HCT116 (cell line): Measurements from ENCODE around the gene NDUFA3. TPM values are rescaled to one million over a fixed set of nuclear protein-coding genes. Genes with fewer than 3 reads are reported as not detected.

Experiments used
- ATAC-seq: fragments of 200-7000 bp; cut with Tn5 transposase; 2 replicates; pipeline ENCODE4 v1.9.1; 2020; ENCODE audit warnings: mild to moderate bottlenecking, moderate library complexity
- BruUV-seq: library from RNA; stranded (reverse); fragments of 400-500 nt; replicated peaks from 2 replicates; lab custom pipeline; 2021; lab: Mats Ljungman, UMichigan
- CTCF ChIA-PET: fragments of 300-600 bp; sonication (Branson Sonifier 250); formaldehyde crosslinking; loops from one replicate; lab custom pipeline; 2021; ENCODE audit warnings: antibody characterized with exemption; lab: Charles Lee
- POLR2A ChIA-PET: fragments of 300-600, 350-600 bp; sonication (Branson Sonifier 250); formaldehyde crosslinking; loops from one replicate; lab custom pipeline; 2021; ENCODE audit warnings: antibody characterized with exemption; lab: Charles Lee
- RAD21 ChIA-PET, 2 experiments: fragments of 300-600 bp; sonication (Branson Sonifier 250); formaldehyde crosslinking; loops; one replicate each; lab custom pipeline; 2023; ENCODE audit warnings: low total read pairs in 2 of 2; ENCODE audit not compliant: uncharacterized antibody in 2 of 2, unreplicated experiment in 2 of 2, low non-redundant PET in 1 of 2; lab: Charles Lee
- DNase-seq: peaks from one replicate; pipeline ENCODE4 v3.0.0-alpha.2; 2010; ENCODE audit warnings: low read depth, low spot score
- H2AFZ ChIP-seq: fragments of 200-600 bp; shearing (Covaris generic), sonication (generic); 2 replicates; pipeline ENCODE4 v1.6.1; 2017; ENCODE audit warnings: low read depth, mixed run types, mixed read lengths, antibody characterized with exemption, low read length; ENCODE audit not compliant: poor library complexity, severe bottlenecking
- H3K27ac ChIP-seq: 2 replicates; pipeline ENCODE4 v1.5.1; 2012; ENCODE audit warnings: low read depth, low read length
- H3K27me3 ChIP-seq: fragments of 200-600 bp; sonication (generic); 2 replicates; pipeline ENCODE4 v1.6.1; 2016; ENCODE audit warnings: mixed run types, low read length, mixed read lengths; ENCODE audit not compliant: insufficient read depth
- H3K36me3 ChIP-seq, 2 experiments: fragments of 200-500 bp in 1 of 2; fragments of 200-600 bp in 1 of 2; sonication (Bioruptor generic) in 1 of 2; sonication (generic) in 1 of 2; 2 replicates each; pipeline versions ENCODE4 v1.5.1 to v1.6.1; 2014 to 2016; ENCODE audit warnings: low read length in 2 of 2, inconsistent platforms in 1 of 2, mixed read lengths in 1 of 2, mixed run types in 1 of 2; ENCODE audit not compliant: insufficient read depth in 2 of 2, control insufficient read depth in 1 of 2
- H3K4me1 ChIP-seq, 2 experiments: fragments of 200-600 bp in 1 of 2; sonication (generic) in 1 of 2; 2 replicates each; pipeline versions ENCODE4 v1.5.1 to v1.6.1; 2012 to 2017; ENCODE audit warnings: low read length in 2 of 2, inconsistent platforms in 1 of 2, mild to moderate bottlenecking in 1 of 2, mixed read lengths in 1 of 2, mixed run types in 1 of 2, moderate library complexity in 1 of 2; ENCODE audit not compliant: insufficient read depth in 2 of 2, control insufficient read depth in 1 of 2
- H3K4me2 ChIP-seq: fragments of 200-600 bp; sonication (generic); 2 replicates; pipeline ENCODE4 v1.6.1; 2017; ENCODE audit warnings: mixed run types, low read length, mixed read lengths
- H3K4me3 ChIP-seq, 2 experiments: fragments of 200-600 bp in 1 of 2; sonication (generic) in 1 of 2; replicated peaks in 1 of 2; 2 replicates each; pipeline ENCODE4 v1.5.1; 2011 to 2016; ENCODE audit warnings: low read length in 2 of 2, control low read depth in 1 of 2, low read depth in 1 of 2, mild to moderate bottlenecking in 1 of 2, mixed read lengths in 1 of 2, mixed run types in 1 of 2
- H3K79me2 ChIP-seq: fragments of 200-600 bp; sonication (generic); 2 replicates; pipeline ENCODE4 v1.6.1; 2017; ENCODE audit warnings: mild to moderate bottlenecking, mixed run types, low read length, moderate library complexity, mixed read lengths; ENCODE audit not compliant: insufficient read depth
- H3K9ac ChIP-seq: fragments of 200-600 bp; sonication (generic); 2 replicates; pipeline ENCODE4 v1.6.1; 2016; ENCODE audit warnings: low read length, mixed read lengths
- H3K9me2 ChIP-seq: fragments of 200-600 bp; sonication (generic), shearing (Covaris generic); 2 replicates; pipeline ENCODE4 v1.6.1; 2017; ENCODE audit warnings: mixed run types, mild to moderate bottlenecking, moderate library complexity; ENCODE audit not compliant: insufficient read depth
- H3K9me3 ChIP-seq, 2 experiments: fragments of 200-500 bp in 1 of 2; fragments of 200-600 bp in 1 of 2; sonication (Bioruptor generic) in 1 of 2; sonication (generic) in 1 of 2; 2 replicates each; pipeline ENCODE4 v1.6.1; 2014 to 2017; ENCODE audit warnings: low read length in 2 of 2, mixed read lengths in 2 of 2, inconsistent platforms in 1 of 2, low read depth in 1 of 2, mild to moderate bottlenecking in 1 of 2, mixed run types in 1 of 2, moderate library complexity in 1 of 2; ENCODE audit not compliant: control insufficient read depth in 1 of 2, insufficient read depth in 1 of 2
- H4K20me1 ChIP-seq: fragments of 200-600 bp; sonication (generic), shearing (Covaris generic); 2 replicates; pipeline ENCODE4 v1.6.1; 2017; ENCODE audit warnings: mixed run types, mild to moderate bottlenecking, moderate library complexity; ENCODE audit not compliant: insufficient read depth
- ATF3 ChIP-seq: IDR thresholded peaks from 2 replicates; pipeline ENCODE4 v1.6.1; 2012
- CBX3 ChIP-seq: IDR thresholded peaks from 2 replicates; pipeline ENCODE4 v1.6.1; 2012; ENCODE audit warnings: low read depth
- CEBPB ChIP-seq: IDR thresholded peaks from 2 replicates; pipeline ENCODE4 v1.6.1; 2012; ENCODE audit warnings: low read depth
- ELF1 ChIP-seq: IDR thresholded peaks from 2 replicates; pipeline ENCODE4 v1.6.1; 2012; ENCODE audit warnings: low read depth, borderline replicate concordance
- EZH2 ChIP-seq: fragments of 200-600 bp; sonication (generic); IDR thresholded peaks from 2 replicates; pipeline ENCODE4 v1.6.1; 2017; ENCODE audit warnings: antibody characterized with exemption, mixed run types
- EZH2phosphoT487 ChIP-seq: fragments of 200-600 bp; IDR thresholded peaks from 2 replicates; pipeline ENCODE4 v1.6.1; 2018; ENCODE audit warnings: antibody characterized with exemption, borderline replicate concordance
- JUND ChIP-seq: IDR thresholded peaks from 2 replicates; pipeline ENCODE4 v1.6.1; 2012
- MAX ChIP-seq: IDR thresholded peaks from 2 replicates; pipeline ENCODE4 v1.6.1; 2012
- POLR2A ChIP-seq: IDR thresholded peaks from 2 replicates; pipeline ENCODE4 v1.7.0; 2011; ENCODE audit warnings: borderline replicate concordance; ENCODE audit not compliant: insufficient read depth, insufficient read length; ENCODE audit errors: extremely low read depth
- POLR2AphosphoS5 ChIP-seq: IDR thresholded peaks from 2 replicates; pipeline ENCODE4 v1.6.1; 2011; ENCODE audit warnings: mild to moderate bottlenecking, low read depth, low read length, moderate library complexity
- RAD21 ChIP-seq: IDR thresholded peaks from 2 replicates; pipeline ENCODE4 v1.6.1; 2012; ENCODE audit warnings: low read depth, mild to moderate bottlenecking
- REST ChIP-seq: IDR thresholded peaks from 2 replicates; pipeline ENCODE4 v1.6.1; 2012; ENCODE audit warnings: low read depth
- SIN3A ChIP-seq: IDR thresholded peaks from 2 replicates; pipeline ENCODE4 v1.6.1; 2012; ENCODE audit warnings: low read depth
- SRF ChIP-seq: IDR thresholded peaks from 2 replicates; pipeline ENCODE4 v1.6.1; 2012; ENCODE audit warnings: low read depth
- TCF7L2 ChIP-seq: IDR thresholded peaks from 2 replicates; pipeline ENCODE4 v1.7.0; 2011; ENCODE audit warnings: borderline replicate concordance, inconsistent platforms; ENCODE audit not compliant: insufficient read depth, insufficient read length; ENCODE audit errors: extremely low read depth
- YY1 ChIP-seq: IDR thresholded peaks from 2 replicates; pipeline ENCODE4 v1.6.1; 2011; ENCODE audit warnings: low read length, low read depth, moderate library complexity, mild to moderate bottlenecking; ENCODE audit not compliant: insufficient replicate concordance; ENCODE audit errors: extremely low read depth
- ZBTB33 ChIP-seq: IDR thresholded peaks from 2 replicates; pipeline ENCODE4 v1.6.1; 2011; ENCODE audit warnings: mild to moderate bottlenecking, low read length, moderate library complexity; ENCODE audit not compliant: insufficient replicate concordance; ENCODE audit errors: extremely low read depth
- ZFX ChIP-seq: fragments of 450-650 bp; IDR thresholded peaks from 2 replicates; pipeline ENCODE4 v1.6.1; 2017
- ZNF274 ChIP-seq: fragments of 200-500 bp; sonication (Bioruptor generic); IDR thresholded peaks from 2 replicates; pipeline ENCODE4 v1.6.1; 2014; ENCODE audit warnings: mild to moderate bottlenecking, low read depth, low read length, inconsistent platforms
- intact Hi-C: fragments of 100-400 bp; cut with micrococcal nuclease; formaldehyde crosslinking; loops from 2 replicates; pipeline ENCODE4 v1.10.0; 2022
- total RNA-seq: library from RNA; stranded (reverse); gene quantifications from one replicate; pipeline ENCODE4 v1.2.1, GENCODE V29; 2021; ENCODE audit not compliant: unreplicated experiment

The NDUFA3 gene
- total RNA-seq, 1 experiment from 2014 or later, result 149 TPM

GRCh38 chr19:54081032-54081431 is 21.6 kb upstream of the NDUFA3 start, which contains the start of gene TARM1 (continued):
- TF ChIP-seq EZH2, result no peak
- no peak for TF ChIP-seq ZBTB33
- TF ChIP-seq ELF1, result no peak
- no peak for TF ChIP-seq RAD21
- no peak for TF ChIP-seq POLR2AphosphoS5
- no peak for TF ChIP-seq POLR2A
- TF ChIP-seq CEBPB, result no peak
- TF ChIP-seq ZFX, result no peak
- TF ChIP-seq ATF3, result no peak
- no peak for TF ChIP-seq EZH2phosphoT487

GRCh38 chr19:54084410-54084809 is 18.2 kb upstream of the NDUFA3 start:
- no peak for ATAC-seq

More at GRCh38 chr19:54084410-54084809, 18.2 kb upstream of the NDUFA3 start:
- Histone ChIP-seq H3K4me2 (no peak overlapping the region), H3K36me3 (no peaks in the 10 kb centered on the region), H4K20me1 (no peaks in the 10 kb centered on the region), H3K9ac (no peak overlapping the region), H3K4me1 (no peaks in the 10 kb centered on the region), H3K27ac (no peak overlapping the region), H3K79me2 (no peaks in the 10 kb centered on the region), H3K27me3 (no peaks in the 10 kb centered on the region), H2AFZ (no peak overlapping the region), H3K4me3 (no peak overlapping the region), H3K9me2 (no peaks in the 10 kb centered on the region), H3K9me3 (peaks cover 0 to 7% of the 10 kb centered on the region in 2 experiments; a peak in 1 of 4 replicates)
- ChIA-PET RAD21 (no interaction called here), CTCF (interaction anchor here (1.4 kb wide), 1 partner anchor 292 kb away, joined by 3 read pairs; no protein-coding TSS in a partner anchor), POLR2A (no interaction called here)
- no peak for DNase-seq
- intact Hi-C loops, result no loop called here
- no TSS peak for BruUV-seq
- TF ChIP-seq ZNF274, result no peak
- no peak for TF ChIP-seq JUND
- TF ChIP-seq YY1, result no peak
- TF ChIP-seq CBX3, result no peak
- no peak for TF ChIP-seq POLR2A
- TF ChIP-seq ELF1, result no peak
- no peak for TF ChIP-seq REST
- no peak for TF ChIP-seq SIN3A
- no peak for TF ChIP-seq MAX
- no peak for TF ChIP-seq TCF7L2
- no peak for TF ChIP-seq SRF
- TF ChIP-seq ZFX, result no peak
- no peak for TF ChIP-seq EZH2
